CD1c-positive myeloid dendritic cell (primary cell): ENCODE results near the gene APOBEC4.

Source experiments
- DNase-seq: peaks from one replicate; pipeline ENCODE4 v3.0.0-alpha.2; 2016; ENCODE audit errors: extremely low spot score

Gene APOBEC4

DNA sequence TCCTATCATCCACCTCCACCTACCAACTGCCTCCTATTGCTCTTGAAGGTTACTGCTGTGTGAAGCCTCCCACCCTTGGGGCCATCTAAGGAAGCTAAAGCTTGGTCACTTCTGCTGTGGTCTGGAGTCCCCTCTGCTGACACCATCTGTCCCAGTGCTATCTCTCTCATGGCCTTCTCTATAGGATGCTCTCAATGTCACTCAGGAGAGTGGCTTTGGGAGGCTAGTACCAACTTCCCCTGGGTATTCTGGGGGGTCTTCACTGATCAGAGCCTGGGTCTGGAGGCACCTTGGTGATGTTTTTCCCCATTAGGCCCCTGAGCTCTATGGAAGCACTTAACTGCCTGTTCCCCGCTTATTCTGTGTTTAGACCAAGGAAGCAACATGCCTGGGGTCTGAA lies 50.6 kb downstream of the APOBEC4 start:
- DNase-seq, result no peak

DNA sequence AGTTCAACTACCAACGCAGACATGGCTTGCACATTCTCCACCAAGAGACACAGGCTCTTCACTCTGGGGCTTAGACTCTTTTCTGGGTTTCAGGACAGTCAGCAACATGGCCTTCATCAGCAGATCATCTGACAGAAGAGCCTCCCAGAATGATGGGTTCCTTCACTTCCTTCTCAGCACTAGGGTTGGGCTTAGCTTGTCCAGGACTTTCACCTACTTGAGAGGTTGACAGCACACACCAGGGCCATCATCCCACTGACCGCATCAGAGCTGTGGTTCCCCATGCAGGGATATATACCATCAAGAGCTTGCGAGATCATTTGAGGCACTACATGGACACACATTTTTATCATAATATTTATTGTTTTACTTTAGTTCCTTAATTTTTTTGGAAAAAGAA lies 52.5 kb downstream of the APOBEC4 start:
- DNase-seq, result peak; percentile 47

DNA sequence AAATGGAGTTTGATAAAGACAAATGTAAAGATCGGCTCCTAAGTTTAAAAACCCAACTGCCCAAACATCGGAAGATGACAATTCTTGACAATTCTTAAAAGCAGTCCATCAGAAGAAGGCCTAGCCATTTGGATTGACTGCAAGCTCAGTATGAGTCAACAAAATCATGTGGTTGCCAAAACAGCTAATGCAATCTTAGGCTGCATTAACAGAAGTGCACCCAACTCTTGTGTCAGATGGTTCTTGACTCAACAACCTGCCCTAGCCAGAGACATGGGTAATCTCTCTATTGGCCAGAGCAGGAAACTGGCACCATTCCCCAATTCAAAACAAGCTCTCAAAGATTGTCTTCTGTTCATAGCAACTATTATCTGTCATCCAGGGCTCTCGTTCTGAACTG lies 53.0 kb downstream of the APOBEC4 start:
- DNase-seq, result peak; percentile 89

DNA sequence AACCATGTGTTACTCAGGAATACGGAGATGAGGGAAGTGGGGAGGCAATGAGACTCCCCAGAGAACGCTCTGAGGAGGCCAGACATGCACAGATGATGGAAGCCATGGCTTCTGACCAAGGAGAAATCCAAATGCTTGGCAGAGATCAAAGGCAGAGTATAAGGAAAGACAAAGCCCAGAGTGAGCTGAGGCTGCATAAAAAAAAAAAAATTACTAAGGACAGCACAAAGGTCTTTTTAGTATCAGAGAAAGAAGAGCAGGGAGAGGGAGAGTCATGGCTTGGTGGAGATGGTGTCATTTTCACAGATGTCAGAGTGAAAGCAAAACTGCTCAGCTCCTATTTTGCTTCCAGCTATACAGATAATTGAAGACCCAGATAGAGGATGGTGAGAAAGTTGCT lies 54.7 kb downstream of the APOBEC4 start:
- no peak for DNase-seq

DNA sequence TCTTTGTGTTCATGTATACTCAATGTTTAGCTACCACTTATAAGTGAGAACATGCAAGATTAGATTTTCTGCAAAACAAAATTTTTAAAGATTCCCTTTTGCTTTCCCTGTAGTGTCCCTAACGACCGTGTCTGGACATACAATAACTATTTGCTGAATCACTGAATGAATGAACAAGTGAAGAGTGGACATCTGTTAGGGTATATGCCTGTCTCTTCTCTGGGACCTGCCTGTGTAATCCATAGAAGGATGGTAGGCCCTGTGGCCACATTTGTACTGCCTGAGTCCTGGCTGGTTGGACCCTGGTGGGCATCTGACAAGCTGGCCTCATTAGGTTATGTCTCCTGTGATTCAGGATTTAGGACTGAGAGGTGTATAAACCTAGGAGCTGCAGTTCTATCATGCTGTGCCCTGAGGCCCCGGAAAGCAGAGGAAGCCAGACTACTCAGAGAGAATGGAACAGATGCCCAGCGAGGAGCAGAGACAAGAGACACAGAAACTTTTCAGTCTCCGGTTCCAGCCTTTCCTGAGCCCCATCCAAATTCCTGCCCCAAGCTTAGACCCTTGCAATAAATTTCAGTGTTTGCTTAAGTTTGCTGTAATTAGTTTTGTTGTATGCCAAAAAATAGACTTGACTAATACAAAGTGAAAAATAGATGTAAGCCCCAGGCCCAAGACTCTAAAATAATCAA lies 55.3 kb downstream of the APOBEC4 start:
- DNase-seq, result no peak

DNA sequence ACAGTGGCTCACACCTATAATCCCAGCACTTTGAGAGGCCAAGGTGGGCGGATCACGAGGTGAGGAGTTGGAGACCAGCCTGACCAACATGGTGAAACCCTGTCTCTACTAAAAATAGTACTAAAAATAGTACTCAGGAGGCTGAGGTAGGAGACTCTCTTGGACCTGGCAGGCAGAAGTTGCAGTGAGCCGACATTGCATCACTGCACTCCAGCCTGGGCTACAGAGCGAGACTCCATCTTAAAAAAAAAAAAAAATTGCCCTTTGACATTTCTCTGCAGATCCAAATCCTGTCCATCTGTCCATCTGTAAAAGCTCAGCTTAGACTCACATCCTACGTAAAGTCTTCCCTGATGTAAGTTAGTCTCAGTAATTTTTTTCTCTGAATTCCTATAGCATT lies 56.6 kb downstream of the APOBEC4 start:
- DNase-seq, result no peak
